Coronary artery (tissue), 2 donors: ENCODE results near the gene DISP3.

Source experiments
- DNase-seq: peaks from one replicate; pipeline ENCODE4 v3.0.0-alpha.2; 2017; ENCODE audit warnings: low spot score
- H3K27ac ChIP-seq, 2 donors: fragments of 200-600 bp; sonication (generic); one replicate each; pipeline ENCODE4 v1.5.1; 2016 to 2019
- H3K4me3 ChIP-seq: fragments of 200-600 bp; sonication (generic); 2 replicates; pipeline ENCODE4 v1.5.1; 2016; ENCODE audit warnings: mild to moderate bottlenecking, moderate library complexity
- CTCF ChIP-seq: fragments of 200-600 bp; sonication (generic); IDR thresholded peaks from one replicate; pipeline ENCODE4 v1.5.1; 2019; ENCODE audit warnings: antibody characterized with exemption

The DISP3 gene

GRCh38 chr1:11515368-11516300, 36.7 kb downstream of the DISP3 start:
- no peak for DNase-seq
- TF ChIP-seq CTCF = no peak
- no peak overlapping the region for H3K27ac ChIP-seq

DNA sequence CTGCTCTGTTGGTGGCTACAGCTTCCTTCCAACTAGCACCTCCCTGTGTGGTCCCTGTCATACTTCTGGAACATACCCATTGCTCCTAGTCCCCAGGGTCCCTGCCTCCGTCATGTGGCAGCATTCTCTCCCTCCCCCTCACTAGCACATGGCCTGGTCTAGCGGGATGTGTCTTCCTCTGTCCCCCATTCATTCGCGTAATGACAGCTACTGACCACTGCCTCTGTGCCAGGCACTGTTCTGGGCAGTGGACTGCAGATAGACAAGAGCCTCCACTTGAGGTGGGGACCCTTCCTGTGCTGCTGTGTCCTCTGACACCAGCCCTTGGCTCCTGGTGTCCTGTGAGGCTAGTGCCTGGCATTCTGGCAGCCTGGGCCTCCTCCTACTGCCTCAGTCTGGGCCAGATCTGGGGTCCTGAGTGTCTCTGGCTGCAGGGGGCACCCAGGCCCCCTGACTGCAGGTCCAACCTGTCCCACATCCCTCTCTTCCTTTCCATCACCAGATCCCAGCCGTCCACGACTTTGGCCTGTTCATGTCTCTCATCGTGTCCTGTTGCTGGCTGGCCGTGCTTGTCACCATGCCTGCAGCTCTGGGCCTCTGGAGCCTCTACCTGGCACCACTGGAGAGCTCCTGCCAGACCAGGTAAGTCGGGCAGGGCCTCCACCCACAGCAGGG, 38.1 kb downstream of the DISP3 start:
- Histone ChIP-seq H3K27ac (no peak overlapping the region), H3K4me3 (no peak overlapping the region)
- no peak for TF ChIP-seq CTCF
- no peak for DNase-seq

More at GRCh38 chr1:11515368-11516300, 36.7 kb downstream of the DISP3 start:
- H3K4me3 ChIP-seq = no peak overlapping the region

DNA sequence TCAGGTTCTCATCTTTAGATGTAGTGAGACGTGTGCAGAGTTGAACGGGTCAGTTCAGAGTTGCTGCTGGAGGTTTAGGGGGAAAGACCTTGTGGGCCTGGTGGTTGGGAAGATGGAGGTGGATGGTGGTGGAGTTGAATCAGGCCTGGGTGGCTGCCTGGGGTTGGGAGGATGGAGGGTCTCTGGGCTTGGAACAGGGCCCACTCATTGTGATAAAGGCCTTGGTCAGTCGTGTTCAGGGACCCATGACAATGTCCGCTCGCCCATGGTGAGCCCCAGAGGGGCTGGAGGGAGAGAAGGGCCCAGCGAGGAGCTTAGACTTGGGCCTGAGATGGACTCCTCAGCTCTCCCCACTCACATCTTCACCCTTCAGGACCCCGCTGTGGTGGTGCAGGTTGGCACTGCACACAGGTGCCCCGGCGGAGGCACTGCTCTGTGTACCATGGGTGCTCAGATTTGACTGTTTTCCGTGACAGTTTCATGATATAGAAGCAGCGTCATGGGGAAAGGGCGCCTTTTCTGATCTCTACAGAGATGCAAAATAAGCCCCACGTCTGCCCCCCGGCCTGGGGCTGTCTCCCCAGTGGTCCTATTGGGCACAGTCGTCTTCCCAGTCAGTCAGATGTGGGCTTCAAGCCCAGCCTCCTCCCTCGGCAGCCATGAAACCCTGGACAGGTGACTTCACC, 39.2 kb downstream of the DISP3 start:
- TF ChIP-seq CTCF = no peak
- no peak for DNase-seq

GRCh38 chr1:11518791-11519628, 40.1 kb downstream of the DISP3 start:
- no peak for DNase-seq
- Histone ChIP-seq H3K27ac (no peak overlapping the region), H3K4me3 (no peak overlapping the region)
- TF ChIP-seq CTCF = no peak

More for the DNA sequence above, 39.2 kb downstream of the DISP3 start:
- no peak overlapping the region for H3K27ac ChIP-seq
- no peak overlapping the region for H3K4me3 ChIP-seq

GRCh38 chr1:11519629-11520031, 40.7 kb downstream of the DISP3 start:
- H3K4me3 ChIP-seq = no peak overlapping the region
- TF ChIP-seq CTCF = no peak
- H3K27ac ChIP-seq = no peak overlapping the region
- DNase-seq = no peak

- Histone ChIP-seq H3K4me3 (no peak overlapping the region), H3K27ac (no peak overlapping the region)
- no peak for TF ChIP-seq CTCF
- no peak for DNase-seq
Observed at GRCh38 chr1:11520531-11521233, 41.7 kb downstream of the DISP3 start.
